Astrocyte (in vitro differentiated cells and primary cell): ENCODE measurements around the gene NOCT. TPM values are rescaled to one million over a fixed set of nuclear protein-coding genes. Genes with fewer than 3 reads are reported as not detected.
A peak's percentile ranks its signal among the peaks of the same experiment; 100 is the strongest.

ENCODE experiments used
- DNase-seq: peaks from one replicate; pipeline ENCODE4 v3.0.0-alpha.2; 2010; ENCODE audit warnings: low read depth
- FAIRE-seq: peaks from 2 replicates; lab custom pipeline; 2011; peaks lifted over from hg19 to GRCh38; lab: Jason Lieb, UNC
- H2AFZ ChIP-seq: 2 replicates; pipeline ENCODE4 v1.6.0; 2012; ENCODE audit warnings: low read depth, low read length, inconsistent platforms
- H3K27ac ChIP-seq: 2 replicates; pipeline ENCODE4 v1.5.1; 2011; ENCODE audit warnings: low read depth, low read length, inconsistent platforms
- H3K27me3 ChIP-seq: 2 replicates; pipeline ENCODE4 v1.6.0; 2011; ENCODE audit warnings: low read length, inconsistent platforms; ENCODE audit not compliant: insufficient read depth
- H3K36me3 ChIP-seq: 2 replicates; pipeline ENCODE4 v1.5.1; 2011; ENCODE audit warnings: low read length, inconsistent platforms; ENCODE audit not compliant: insufficient read depth
- H3K4me1 ChIP-seq: 2 replicates; pipeline ENCODE4 v1.5.1; 2011; ENCODE audit warnings: low read length, inconsistent platforms; ENCODE audit not compliant: insufficient read depth
- H3K4me2 ChIP-seq: 2 replicates; pipeline ENCODE4 v1.6.0; 2012; ENCODE audit warnings: low read length, inconsistent platforms
- H3K4me3 ChIP-seq: 2 replicates; pipeline ENCODE4 v1.5.1; 2011; ENCODE audit warnings: low read depth, mild to moderate bottlenecking, low read length, inconsistent platforms; ENCODE audit not compliant: insufficient read depth
- H3K79me2 ChIP-seq: 2 replicates; pipeline ENCODE4 v1.6.0; 2012; ENCODE audit warnings: mild to moderate bottlenecking, low read length, inconsistent platforms; ENCODE audit not compliant: insufficient read depth
- H3K9ac ChIP-seq: 2 replicates; pipeline ENCODE4 v1.6.0; 2012; ENCODE audit warnings: mild to moderate bottlenecking, low read length, inconsistent platforms
- H3K9me3 ChIP-seq: 2 replicates; pipeline ENCODE4 v1.5.1; 2012; ENCODE audit warnings: low read depth, mild to moderate bottlenecking, low read length, inconsistent platforms; ENCODE audit not compliant: insufficient read depth
- H4K20me1 ChIP-seq: 2 replicates; pipeline ENCODE4 v1.6.0; 2012; ENCODE audit warnings: low read length, inconsistent platforms; ENCODE audit not compliant: insufficient read depth
- H3K27ac Mint-ChIP-seq: one replicate; pipeline ENCODE4 v1.8.0; 2021; ENCODE audit warnings: mild to moderate bottlenecking, mixed read lengths; ENCODE audit not compliant: unreplicated experiment
- H3K27me3 Mint-ChIP-seq: one replicate; pipeline ENCODE4 v1.8.0; 2021; ENCODE audit warnings: low read depth, mixed read lengths; ENCODE audit not compliant: unreplicated experiment
- H3K36me3 Mint-ChIP-seq: one replicate; pipeline ENCODE4 v1.8.0; 2021; ENCODE audit warnings: low read depth, mixed read lengths; ENCODE audit not compliant: unreplicated experiment
- H3K4me1 Mint-ChIP-seq: one replicate; pipeline ENCODE4 v1.8.0; 2021; ENCODE audit warnings: low read depth, mixed read lengths; ENCODE audit not compliant: unreplicated experiment
- H3K4me3 Mint-ChIP-seq: one replicate; pipeline ENCODE4 v1.8.0; 2021; ENCODE audit warnings: mild to moderate bottlenecking, moderate library complexity, mixed read lengths; ENCODE audit not compliant: unreplicated experiment
- H3K9me3 Mint-ChIP-seq: one replicate; pipeline ENCODE4 v1.8.0; 2021; ENCODE audit warnings: mild to moderate bottlenecking, mixed read lengths; ENCODE audit not compliant: unreplicated experiment
- EZH2 ChIP-seq: IDR thresholded peaks from 2 replicates; pipeline ENCODE4 v1.6.1; 2012; ENCODE audit warnings: mild to moderate bottlenecking, low read length, inconsistent platforms; ENCODE audit not compliant: insufficient read depth
- total RNA-seq: library from RNA; stranded (reverse); gene quantifications from 2 replicates; pipeline ENCODE4 v1.2.1, GENCODE V29; 2021
- TF ChIP-seq, protein P1 (sequence below): IDR thresholded peaks from 2 replicates; pipeline ENCODE4 v1.5.1; 2011; ENCODE audit warnings: low read depth, mild to moderate bottlenecking, inconsistent platforms, low read length, moderate library complexity; ENCODE audit not compliant: insufficient read depth

Gene NOCT
- total RNA-seq, 1 donor from 2014 or later = 73.6 TPM

DNA sequence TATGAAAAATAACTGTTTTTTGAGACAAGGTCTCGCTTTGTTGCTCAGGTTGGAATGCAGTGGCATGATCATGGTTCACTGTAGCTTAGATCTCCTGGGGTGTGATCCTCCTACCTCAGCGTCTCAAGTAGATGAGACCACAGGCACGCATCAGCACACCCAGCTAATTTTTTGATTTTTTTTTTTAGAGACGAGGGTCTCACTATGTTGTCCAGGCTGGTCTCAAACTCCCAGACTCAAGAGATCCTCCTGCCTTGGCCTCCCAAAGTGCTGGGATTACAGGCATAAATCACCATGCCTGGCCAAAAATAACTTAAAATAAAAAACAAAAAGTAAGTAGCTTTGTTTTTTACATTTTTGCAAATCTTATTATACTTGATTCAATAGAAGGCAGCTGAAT is 63.3 kb downstream of the NOCT start:
- FAIRE-seq = no peak
- no peak overlapping the region for H3K4me2 ChIP-seq

DNA sequence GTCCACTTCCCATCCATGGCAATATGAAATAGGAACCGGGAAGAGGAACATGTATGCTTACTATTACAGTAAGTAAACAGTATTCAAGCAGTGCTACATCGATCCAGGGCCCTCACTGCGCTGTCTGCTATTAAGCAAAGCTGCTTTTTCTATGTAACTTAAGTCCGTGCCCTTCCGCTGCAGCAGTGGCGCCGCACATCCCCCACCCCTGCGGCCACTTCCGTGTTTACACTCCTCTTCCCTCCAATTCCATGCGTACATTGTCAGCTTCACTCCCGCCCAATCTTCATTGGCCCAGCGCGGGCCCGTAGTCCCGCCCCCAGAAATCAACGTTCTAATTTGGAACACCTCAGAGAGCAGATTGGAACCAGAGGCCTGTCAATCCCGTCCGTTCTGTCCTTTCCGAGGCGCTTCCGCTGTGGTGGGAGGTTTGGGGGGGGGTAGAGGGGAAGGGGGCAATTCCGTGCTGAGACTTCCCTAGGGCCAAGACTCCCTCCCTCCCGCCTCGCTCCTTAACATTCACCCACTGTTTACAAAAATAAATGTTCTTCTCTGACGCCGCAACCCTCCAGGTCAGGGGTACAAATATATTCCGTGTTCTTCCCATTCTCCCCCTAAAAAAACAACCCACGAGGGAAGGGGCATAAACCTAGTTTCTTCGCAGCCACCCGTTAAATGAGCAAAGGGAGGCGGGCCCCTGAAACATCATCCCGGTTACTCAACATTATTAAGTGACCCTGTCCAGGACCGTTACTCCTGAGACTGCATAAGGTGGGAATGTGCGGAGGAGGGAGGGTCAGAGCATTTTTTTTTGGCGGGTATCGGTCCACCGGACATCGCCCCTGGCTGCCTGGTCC is 67.4 kb downstream of the NOCT start:
- peak overlapping the region; percentile 97 for H3K27ac Mint-ChIP-seq
- H2AFZ ChIP-seq = peak overlapping the region; percentile 97

More for the DNA sequence above, 63.3 kb downstream of the NOCT start:
- Histone ChIP-seq H4K20me1 (peaks cover 63% of the 10 kb centered on the region), H3K4me3 (no peak overlapping the region), H3K27me3 (no peaks in the 10 kb centered on the region), H3K9ac (no peak overlapping the region), H3K36me3 (no peaks in the 10 kb centered on the region), H3K4me1 (peaks cover 8% of the 10 kb centered on the region), H3K9me3 (no peaks in the 10 kb centered on the region), H2AFZ (no peak overlapping the region), H3K27ac (no peak overlapping the region), H3K79me2 (peaks cover 97% of the 10 kb centered on the region)
- no peak overlapping the region for H3K27ac Mint-ChIP-seq
- peaks cover 19% of the 10 kb centered on the region for H3K4me1 Mint-ChIP-seq
- H3K27me3 Mint-ChIP-seq = no peaks in the 10 kb centered on the region
- no peak for TF ChIP-seq EZH2
- TF ChIP-seq, protein P1, sequence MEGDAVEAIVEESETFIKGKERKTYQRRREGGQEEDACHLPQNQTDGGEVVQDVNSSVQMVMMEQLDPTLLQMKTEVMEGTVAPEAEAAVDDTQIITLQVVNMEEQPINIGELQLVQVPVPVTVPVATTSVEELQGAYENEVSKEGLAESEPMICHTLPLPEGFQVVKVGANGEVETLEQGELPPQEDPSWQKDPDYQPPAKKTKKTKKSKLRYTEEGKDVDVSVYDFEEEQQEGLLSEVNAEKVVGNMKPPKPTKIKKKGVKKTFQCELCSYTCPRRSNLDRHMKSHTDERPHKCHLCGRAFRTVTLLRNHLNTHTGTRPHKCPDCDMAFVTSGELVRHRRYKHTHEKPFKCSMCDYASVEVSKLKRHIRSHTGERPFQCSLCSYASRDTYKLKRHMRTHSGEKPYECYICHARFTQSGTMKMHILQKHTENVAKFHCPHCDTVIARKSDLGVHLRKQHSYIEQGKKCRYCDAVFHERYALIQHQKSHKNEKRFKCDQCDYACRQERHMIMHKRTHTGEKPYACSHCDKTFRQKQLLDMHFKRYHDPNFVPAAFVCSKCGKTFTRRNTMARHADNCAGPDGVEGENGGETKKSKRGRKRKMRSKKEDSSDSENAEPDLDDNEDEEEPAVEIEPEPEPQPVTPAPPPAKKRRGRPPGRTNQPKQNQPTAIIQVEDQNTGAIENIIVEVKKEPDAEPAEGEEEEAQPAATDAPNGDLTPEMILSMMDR = no peak
- no peak overlapping the region for H3K4me3 Mint-ChIP-seq
- DNase-seq = no peak
- H3K36me3 Mint-ChIP-seq = peaks cover 5% of the 10 kb centered on the region
- no peaks in the 10 kb centered on the region for H3K9me3 Mint-ChIP-seq

More for the DNA sequence above, 67.4 kb downstream of the NOCT start:
- H3K4me3 ChIP-seq = peak overlapping the region; percentile 99
- H3K9ac ChIP-seq = peak overlapping the region; percentile 98
- H3K4me1 ChIP-seq = peaks cover 14% of the 10 kb centered on the region
- TF ChIP-seq, protein P1 = no peak
- no peak for TF ChIP-seq EZH2
- H3K27ac ChIP-seq = peak overlapping the region; percentile 94
- Mint-ChIP-seq H3K4me1 (peaks cover 24% of the 10 kb centered on the region), H3K36me3 (peaks cover 5% of the 10 kb centered on the region), H3K4me3 (peak overlapping the region; percentile 99), H3K9me3 (no peaks in the 10 kb centered on the region), H3K27me3 (no peaks in the 10 kb centered on the region)
- H3K9me3 ChIP-seq = no peaks in the 10 kb centered on the region
- peaks cover 57% of the 10 kb centered on the region for H3K79me2 ChIP-seq
- H3K27me3 ChIP-seq = no peaks in the 10 kb centered on the region
- DNase-seq = peak; percentile 96
- no peaks in the 10 kb centered on the region for H3K36me3 ChIP-seq
- H4K20me1 ChIP-seq = peaks cover 31% of the 10 kb centered on the region
- FAIRE-seq = peak; percentile 13
- peak overlapping the region; percentile 98 for H3K4me2 ChIP-seq
